Astrocyte (in vitro differentiated cells and primary cell): ENCODE measurements around the gene ZDHHC11B.

Experiments
- EZH2 ChIP-seq: IDR thresholded peaks from 2 replicates; pipeline ENCODE4 v1.6.1; 2012; ENCODE audit warnings: mild to moderate bottlenecking, low read length, inconsistent platforms; ENCODE audit not compliant: insufficient read depth
- TF ChIP-seq, protein P1 (sequence below): IDR thresholded peaks from 2 replicates; pipeline ENCODE4 v1.5.1; 2011; ENCODE audit warnings: low read depth, mild to moderate bottlenecking, inconsistent platforms, low read length, moderate library complexity; ENCODE audit not compliant: insufficient read depth

DNA sequence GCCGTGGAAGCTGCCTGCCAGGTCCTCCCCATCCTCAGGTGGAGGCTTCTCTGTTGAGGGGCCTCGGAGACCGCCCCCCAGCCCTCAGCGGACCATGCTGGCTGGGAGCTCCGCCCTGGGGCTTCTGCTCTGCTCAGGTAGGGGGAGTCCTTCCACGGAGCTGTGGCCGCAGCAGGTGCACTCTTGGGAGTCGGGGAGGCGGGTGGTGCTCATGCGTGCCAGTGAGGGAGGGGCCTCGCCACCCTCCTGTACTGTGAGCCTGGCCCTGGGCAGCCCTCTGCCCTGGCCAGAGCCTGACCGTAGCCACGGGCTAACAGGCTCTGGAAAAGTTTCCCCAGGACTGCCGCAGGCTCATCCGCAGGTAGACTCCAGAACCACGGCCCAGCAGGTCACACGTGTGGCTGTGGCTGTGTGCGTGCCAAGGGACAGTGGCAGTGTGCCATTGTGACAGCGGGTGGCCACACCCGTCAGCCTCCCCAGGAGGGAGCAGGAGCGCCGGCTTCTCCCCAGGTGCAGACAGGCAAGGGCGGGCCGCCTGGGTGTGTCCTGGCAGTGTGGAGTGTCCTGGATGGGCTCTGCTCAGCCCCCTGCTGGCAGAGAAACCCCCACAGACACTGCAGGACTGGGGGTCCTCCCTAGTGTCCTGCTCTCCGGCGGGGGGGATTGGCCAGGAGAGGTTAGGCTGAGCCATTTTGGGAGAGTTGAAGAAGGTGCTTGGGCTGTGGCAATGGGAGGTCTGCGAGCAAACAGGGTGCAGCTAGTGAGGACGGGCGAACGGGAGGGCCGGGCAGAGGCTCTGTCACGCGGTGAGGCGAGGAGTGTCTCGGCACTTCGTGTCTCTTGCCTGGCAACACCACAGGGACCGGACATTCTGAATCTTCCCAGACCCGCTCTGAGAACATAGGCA lies 120.8 kb downstream of the ZDHHC11B start:
- TF ChIP-seq, protein P1, sequence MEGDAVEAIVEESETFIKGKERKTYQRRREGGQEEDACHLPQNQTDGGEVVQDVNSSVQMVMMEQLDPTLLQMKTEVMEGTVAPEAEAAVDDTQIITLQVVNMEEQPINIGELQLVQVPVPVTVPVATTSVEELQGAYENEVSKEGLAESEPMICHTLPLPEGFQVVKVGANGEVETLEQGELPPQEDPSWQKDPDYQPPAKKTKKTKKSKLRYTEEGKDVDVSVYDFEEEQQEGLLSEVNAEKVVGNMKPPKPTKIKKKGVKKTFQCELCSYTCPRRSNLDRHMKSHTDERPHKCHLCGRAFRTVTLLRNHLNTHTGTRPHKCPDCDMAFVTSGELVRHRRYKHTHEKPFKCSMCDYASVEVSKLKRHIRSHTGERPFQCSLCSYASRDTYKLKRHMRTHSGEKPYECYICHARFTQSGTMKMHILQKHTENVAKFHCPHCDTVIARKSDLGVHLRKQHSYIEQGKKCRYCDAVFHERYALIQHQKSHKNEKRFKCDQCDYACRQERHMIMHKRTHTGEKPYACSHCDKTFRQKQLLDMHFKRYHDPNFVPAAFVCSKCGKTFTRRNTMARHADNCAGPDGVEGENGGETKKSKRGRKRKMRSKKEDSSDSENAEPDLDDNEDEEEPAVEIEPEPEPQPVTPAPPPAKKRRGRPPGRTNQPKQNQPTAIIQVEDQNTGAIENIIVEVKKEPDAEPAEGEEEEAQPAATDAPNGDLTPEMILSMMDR = no peak
- TF ChIP-seq EZH2 = no peak
